T-helper 1 cell treated with Interleukin-12 subunit alpha and Interleukin-12 subunit beta and Interleukin-4 antibody, amounts not matched to agents 30 μg/mL and 1 μg/mL, for 36 hours (primary cell): ENCODE results near the gene SGF29.
A peak's percentile ranks its signal among the peaks of the same experiment; 100 is the strongest.
"Not testable (repeated sequence)": the region's sequence is repeated elsewhere in the genome, so short reads cannot be mapped to it uniquely, and the experiment has no call there.

Experiments used
- H3K27ac Mint-ChIP-seq: one replicate; pipeline ENCODE4 v1.8.0; 2021; ENCODE audit warnings: mild to moderate bottlenecking, mixed read lengths
- H3K27me3 Mint-ChIP-seq: one replicate; pipeline ENCODE4 v1.8.0; 2021; ENCODE audit warnings: low read depth, mixed read lengths
- H3K36me3 Mint-ChIP-seq: one replicate; pipeline ENCODE4 v1.8.0; 2021; ENCODE audit warnings: low read depth, mixed read lengths
- H3K4me1 Mint-ChIP-seq: one replicate; pipeline ENCODE4 v1.8.0; 2021; ENCODE audit warnings: low read depth, mixed read lengths
- H3K4me3 Mint-ChIP-seq: one replicate; pipeline ENCODE4 v1.8.0; 2021; ENCODE audit warnings: mild to moderate bottlenecking, moderate library complexity, mixed read lengths
- H3K9me3 Mint-ChIP-seq: one replicate; pipeline ENCODE4 v1.8.0; 2021; ENCODE audit warnings: mixed read lengths

SGF29 gene

GRCh38 chr16:28527100-28527785 is 26.5 kb upstream of the SGF29 start:
- not testable (repeated sequence) for H3K36me3 Mint-ChIP-seq, H3K4me1 Mint-ChIP-seq, H3K4me3 Mint-ChIP-seq, H3K9me3 Mint-ChIP-seq, H3K27ac Mint-ChIP-seq, H3K27me3 Mint-ChIP-seq

GRCh38 chr16:28527985-28528384 is 25.7 kb upstream of the SGF29 start:
- Mint-ChIP-seq H3K9me3 (no peaks in the 10 kb centered on the region), H3K4me1 (peaks cover 1% of the 10 kb centered on the region), H3K27me3 (peaks cover 8% of the 10 kb centered on the region), H3K4me3 (no peak overlapping the region), H3K27ac (no peak overlapping the region), H3K36me3 (no peaks in the 10 kb centered on the region)

- Mint-ChIP-seq H3K4me3 (no peak overlapping the region), H3K36me3 (no peaks in the 10 kb centered on the region), H3K4me1 (peaks cover 1% of the 10 kb centered on the region), H3K9me3 (no peaks in the 10 kb centered on the region), H3K27me3 (peaks cover 8% of the 10 kb centered on the region), H3K27ac (no peak overlapping the region)
These were observed 25.3 kb upstream of the SGF29 start for GRCh38 chr16:28528463-28528867.

GRCh38 chr16:28529124-28529523 is 24.6 kb upstream of the SGF29 start:
- Mint-ChIP-seq H3K27me3 (peaks cover 8% of the 10 kb centered on the region), H3K9me3 (no peaks in the 10 kb centered on the region), H3K36me3 (no peaks in the 10 kb centered on the region), H3K4me3 (no peak overlapping the region), H3K27ac (no peak overlapping the region), H3K4me1 (peaks cover 3% of the 10 kb centered on the region)

GRCh38 chr16:28531777-28532744 is 21.7 kb upstream of the SGF29 start:
- Mint-ChIP-seq H3K27me3 (no peaks in the 10 kb centered on the region), H3K4me3 (no peak overlapping the region), H3K4me1 (peaks cover 16% of the 10 kb centered on the region), H3K27ac (no peak overlapping the region), H3K9me3 (no peaks in the 10 kb centered on the region), H3K36me3 (no peaks in the 10 kb centered on the region)

- H3K4me1 Mint-ChIP-seq, result peaks cover 16% of the 10 kb centered on the region
- H3K27ac Mint-ChIP-seq, result peak overlapping the region; percentile 39
- H3K9me3 Mint-ChIP-seq, result no peaks in the 10 kb centered on the region
- H3K4me3 Mint-ChIP-seq, result no peak overlapping the region
- H3K36me3 Mint-ChIP-seq, result no peaks in the 10 kb centered on the region
- no peaks in the 10 kb centered on the region for H3K27me3 Mint-ChIP-seq
These were observed 20.6 kb upstream of the SGF29 start for GRCh38 chr16:28532940-28533647.

GRCh38 chr16:28534542-28535373 is 19.0 kb upstream of the SGF29 start:
- no peaks in the 10 kb centered on the region for H3K36me3 Mint-ChIP-seq
- H3K4me3 Mint-ChIP-seq, result no peak overlapping the region
- peak overlapping the region; percentile 70 for H3K27ac Mint-ChIP-seq
- H3K9me3 Mint-ChIP-seq, result no peaks in the 10 kb centered on the region
- H3K4me1 Mint-ChIP-seq, result peaks cover 16% of the 10 kb centered on the region
- no peaks in the 10 kb centered on the region for H3K27me3 Mint-ChIP-seq

- no peaks in the 10 kb centered on the region for H3K36me3 Mint-ChIP-seq
- no peaks in the 10 kb centered on the region for H3K9me3 Mint-ChIP-seq
- no peaks in the 10 kb centered on the region for H3K27me3 Mint-ChIP-seq
- H3K4me1 Mint-ChIP-seq, result peaks cover 15% of the 10 kb centered on the region
- no peak overlapping the region for H3K27ac Mint-ChIP-seq
- no peak overlapping the region for H3K4me3 Mint-ChIP-seq
These were observed 16.6 kb upstream of the SGF29 start for GRCh38 chr16:28537076-28537475.

GRCh38 chr16:28537964-28538732 is 15.6 kb upstream of the SGF29 start:
- Mint-ChIP-seq H3K9me3 (no peaks in the 10 kb centered on the region), H3K4me1 (peaks cover 15% of the 10 kb centered on the region), H3K27ac (no peak overlapping the region), H3K27me3 (peaks cover 4% of the 10 kb centered on the region), H3K36me3 (no peaks in the 10 kb centered on the region), H3K4me3 (no peak overlapping the region)

GRCh38 chr16:28538733-28539596 is 14.8 kb upstream of the SGF29 start, which contains the start of gene NUPR1:
NUPR1 (minus strand) TSS chr16:28538974; CDS start chr16:28538907, 67 bp downstream.
- Mint-ChIP-seq H3K27ac (no peak within 1 kb of the TSS), H3K4me3 (no peak within 1 kb of the TSS), H3K4me1 (peaks cover 15% of the 10 kb centered on the region), H3K36me3 (no peaks in the 10 kb centered on the region), H3K27me3 (peaks cover 4% of the 10 kb centered on the region), H3K9me3 (no peaks in the 10 kb centered on the region)

GRCh38 chr16:28540346-28540745 is 13.4 kb upstream of the SGF29 start:
- Mint-ChIP-seq H3K9me3 (no peaks in the 10 kb centered on the region), H3K4me1 (peaks cover 2% of the 10 kb centered on the region), H3K27ac (no peak overlapping the region)

GRCh38 chr16:28542646-28543045 is 11.1 kb upstream of the SGF29 start:
- H3K36me3 Mint-ChIP-seq, result no peaks in the 10 kb centered on the region
- H3K27ac Mint-ChIP-seq, result no peak overlapping the region
- no peak overlapping the region for H3K4me3 Mint-ChIP-seq
- H3K27me3 Mint-ChIP-seq, result peaks cover 4% of the 10 kb centered on the region
- no peaks in the 10 kb centered on the region for H3K9me3 Mint-ChIP-seq
- no peaks in the 10 kb centered on the region for H3K4me1 Mint-ChIP-seq

More at GRCh38 chr16:28540346-28540745, 13.4 kb upstream of the SGF29 start:
- H3K36me3 Mint-ChIP-seq, result no peaks in the 10 kb centered on the region
- H3K4me3 Mint-ChIP-seq, result no peak overlapping the region
- H3K27me3 Mint-ChIP-seq, result peaks cover 4% of the 10 kb centered on the region
